Measurements from ENCODE around the gene LGR4.

The LGR4 gene

GRCh38 chr11:27421819-27422494, 50.6 kb downstream of the LGR4 start:
- DNase-seq: no peak

- no peak for DNase-seq
Measured at GRCh38 chr11:27420722-27421572, 51.6 kb downstream of the LGR4 start.

- no peak for DNase-seq
Measured at GRCh38 chr11:27420217-27420616, 52.4 kb downstream of the LGR4 start.

- DNase-seq: no peak
Measured at GRCh38 chr11:27418356-27418755, 54.2 kb downstream of the LGR4 start.

GRCh38 chr11:27416568-27417176, 55.9 kb downstream of the LGR4 start:
- no peak for DNase-seq

- DNase-seq: no peak
Measured at GRCh38 chr11:27414644-27415043, 57.9 kb downstream of the LGR4 start.

- no peak for DNase-seq
Measured at GRCh38 chr11:27413218-27413617, 59.4 kb downstream of the LGR4 start.

GRCh38 chr11:27412192-27412691, 60.3 kb downstream of the LGR4 start:
- DNase-seq: no peak

- no peak for DNase-seq
Measured at GRCh38 chr11:27411328-27411727, 61.3 kb downstream of the LGR4 start.

GRCh38 chr11:27410272-27410671, 62.3 kb downstream of the LGR4 start:
- no peak for DNase-seq

GRCh38 chr11:27409742-27410141, 62.8 kb downstream of the LGR4 start:
- DNase-seq: no peak

- no peak for DNase-seq
Measured at GRCh38 chr11:27409049-27409448, 63.5 kb downstream of the LGR4 start.

- no peak for DNase-seq
Measured at GRCh38 chr11:27408246-27408800, 64.3 kb downstream of the LGR4 start.

- DNase-seq: no peak
Measured at GRCh38 chr11:27406498-27407354, 65.9 kb downstream of the LGR4 start.

- no peak for DNase-seq
Measured at GRCh38 chr11:27405134-27405533, 67.5 kb downstream of the LGR4 start.

GRCh38 chr11:27404427-27404826, 68.2 kb downstream of the LGR4 start:
- no peak for DNase-seq

- DNase-seq: no peak
Measured at GRCh38 chr11:27403195-27403594, 69.4 kb downstream of the LGR4 start.

- DNase-seq: no peak
Measured at GRCh38 chr11:27402450-27402849, 70.1 kb downstream of the LGR4 start.

- DNase-seq: no peak
Measured at GRCh38 chr11:27401833-27402316, 70.7 kb downstream of the LGR4 start.

- no peak for DNase-seq
Measured at GRCh38 chr11:27401280-27401832, 71.2 kb downstream of the LGR4 start.

GRCh38 chr11:27398400-27398770, 74.2 kb downstream of the LGR4 start:
- DNase-seq: no peak
